Measurements from ENCODE around the gene TSPEAR. TPM values are rescaled to one million over a fixed set of nuclear protein-coding genes. Genes with fewer than 3 reads are reported as not detected.

The TSPEAR gene
- total RNA-seq, 2 donors from 2014 or later, result not detected

DNA sequence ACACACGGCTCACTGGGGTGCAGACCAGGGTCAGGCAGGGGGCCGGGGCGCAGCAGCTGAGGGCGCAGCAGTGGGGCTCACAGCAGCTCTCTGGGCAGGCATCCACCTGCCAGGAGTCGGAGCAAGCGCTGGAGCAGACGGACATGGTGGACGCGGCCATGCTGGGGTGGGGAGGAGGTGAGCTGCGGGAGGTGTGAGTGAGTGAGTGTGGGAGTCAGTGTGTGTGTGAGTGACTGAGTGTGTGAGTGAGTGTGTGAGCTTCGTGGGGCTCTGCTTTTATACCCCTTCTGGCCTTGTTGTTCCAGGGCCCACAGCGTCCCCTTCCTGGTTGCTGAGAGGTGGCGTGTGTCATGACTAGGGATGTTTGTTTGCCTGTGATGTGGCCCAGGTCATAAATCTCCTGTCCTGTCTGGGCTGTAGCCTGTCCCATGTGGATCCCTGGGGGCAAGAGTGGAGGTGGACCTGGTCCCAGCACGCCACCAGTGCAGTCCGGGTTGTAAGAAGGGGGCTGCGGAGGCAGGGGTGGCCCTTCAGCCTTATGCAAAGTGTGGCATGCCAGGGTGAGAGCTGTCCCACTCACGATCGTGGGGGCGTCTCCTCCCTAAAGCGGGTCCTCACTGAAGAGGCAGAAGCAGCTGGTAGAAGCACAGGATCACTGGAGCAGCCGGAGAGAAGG, 171.2 kb downstream of the TSPEAR start, which contains the start of gene KRTAP10-1:
TSS of gene KRTAP10-1 (minus strand) at position 205 of the 676 bp plus-strand sequence. CDS start at position 160, 45 bp downstream.
- Histone ChIP-seq H3K9ac (ENCODE audit: low read depth in 2 of 2, low read length in 2 of 2) (no peak within 1 kb of the TSS), H3K27ac (no peak within 1 kb of the TSS), H3K36me3 (no peaks in the 10 kb centered on the region), H3K9me3 (no peaks in the 10 kb centered on the region), H3K27me3 (no peaks in the 10 kb centered on the region), H3K4me3 (no peak within 1 kb of the TSS), H3K4me1 (no peaks in the 10 kb centered on the region)
- intact Hi-C loops (cut with DNase I), result no loop called here
- DNase-seq, result no peak
- TF ChIP-seq, protein P1, sequence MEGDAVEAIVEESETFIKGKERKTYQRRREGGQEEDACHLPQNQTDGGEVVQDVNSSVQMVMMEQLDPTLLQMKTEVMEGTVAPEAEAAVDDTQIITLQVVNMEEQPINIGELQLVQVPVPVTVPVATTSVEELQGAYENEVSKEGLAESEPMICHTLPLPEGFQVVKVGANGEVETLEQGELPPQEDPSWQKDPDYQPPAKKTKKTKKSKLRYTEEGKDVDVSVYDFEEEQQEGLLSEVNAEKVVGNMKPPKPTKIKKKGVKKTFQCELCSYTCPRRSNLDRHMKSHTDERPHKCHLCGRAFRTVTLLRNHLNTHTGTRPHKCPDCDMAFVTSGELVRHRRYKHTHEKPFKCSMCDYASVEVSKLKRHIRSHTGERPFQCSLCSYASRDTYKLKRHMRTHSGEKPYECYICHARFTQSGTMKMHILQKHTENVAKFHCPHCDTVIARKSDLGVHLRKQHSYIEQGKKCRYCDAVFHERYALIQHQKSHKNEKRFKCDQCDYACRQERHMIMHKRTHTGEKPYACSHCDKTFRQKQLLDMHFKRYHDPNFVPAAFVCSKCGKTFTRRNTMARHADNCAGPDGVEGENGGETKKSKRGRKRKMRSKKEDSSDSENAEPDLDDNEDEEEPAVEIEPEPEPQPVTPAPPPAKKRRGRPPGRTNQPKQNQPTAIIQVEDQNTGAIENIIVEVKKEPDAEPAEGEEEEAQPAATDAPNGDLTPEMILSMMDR (IDR thresholded peaks at IDR 0.05), result no peak

DNA sequence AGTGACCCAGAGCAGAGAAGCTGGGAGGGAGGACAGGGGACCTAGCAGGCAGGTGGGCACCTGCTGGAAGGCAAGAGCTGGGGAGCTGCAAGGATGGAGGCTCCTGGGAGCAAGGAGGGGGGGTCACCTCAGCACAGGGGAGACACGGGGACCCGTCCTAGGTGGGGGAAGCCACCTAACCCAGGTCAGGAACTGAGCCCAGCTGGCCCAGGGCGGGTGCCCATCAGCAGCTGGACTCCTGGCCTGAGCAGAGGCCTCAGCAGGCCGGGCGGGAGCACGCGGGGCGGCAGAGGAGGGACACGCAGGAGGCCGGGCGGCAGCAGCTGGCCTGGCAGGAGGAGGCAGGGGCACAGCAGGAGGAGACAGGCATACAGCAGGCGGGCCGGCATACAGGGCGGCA, 172.3 kb downstream of the TSPEAR start:
- Histone ChIP-seq H3K4me1 (no peaks in the 10 kb centered on the region), H3K36me3 (no peaks in the 10 kb centered on the region), H3K9me3 (no peaks in the 10 kb centered on the region), H3K27me3 (no peaks in the 10 kb centered on the region), H3K27ac (no peak overlapping the region), H3K4me3 (no peak overlapping the region), H3K9ac (ENCODE audit: low read depth in 2 of 2, low read length in 2 of 2) (no peak overlapping the region)
- peak; percentile 12 for DNase-seq
- intact Hi-C loops (cut with DNase I), result no loop called here
- TF ChIP-seq, protein P1 (IDR thresholded peaks at IDR 0.05), result no peak

DNA sequence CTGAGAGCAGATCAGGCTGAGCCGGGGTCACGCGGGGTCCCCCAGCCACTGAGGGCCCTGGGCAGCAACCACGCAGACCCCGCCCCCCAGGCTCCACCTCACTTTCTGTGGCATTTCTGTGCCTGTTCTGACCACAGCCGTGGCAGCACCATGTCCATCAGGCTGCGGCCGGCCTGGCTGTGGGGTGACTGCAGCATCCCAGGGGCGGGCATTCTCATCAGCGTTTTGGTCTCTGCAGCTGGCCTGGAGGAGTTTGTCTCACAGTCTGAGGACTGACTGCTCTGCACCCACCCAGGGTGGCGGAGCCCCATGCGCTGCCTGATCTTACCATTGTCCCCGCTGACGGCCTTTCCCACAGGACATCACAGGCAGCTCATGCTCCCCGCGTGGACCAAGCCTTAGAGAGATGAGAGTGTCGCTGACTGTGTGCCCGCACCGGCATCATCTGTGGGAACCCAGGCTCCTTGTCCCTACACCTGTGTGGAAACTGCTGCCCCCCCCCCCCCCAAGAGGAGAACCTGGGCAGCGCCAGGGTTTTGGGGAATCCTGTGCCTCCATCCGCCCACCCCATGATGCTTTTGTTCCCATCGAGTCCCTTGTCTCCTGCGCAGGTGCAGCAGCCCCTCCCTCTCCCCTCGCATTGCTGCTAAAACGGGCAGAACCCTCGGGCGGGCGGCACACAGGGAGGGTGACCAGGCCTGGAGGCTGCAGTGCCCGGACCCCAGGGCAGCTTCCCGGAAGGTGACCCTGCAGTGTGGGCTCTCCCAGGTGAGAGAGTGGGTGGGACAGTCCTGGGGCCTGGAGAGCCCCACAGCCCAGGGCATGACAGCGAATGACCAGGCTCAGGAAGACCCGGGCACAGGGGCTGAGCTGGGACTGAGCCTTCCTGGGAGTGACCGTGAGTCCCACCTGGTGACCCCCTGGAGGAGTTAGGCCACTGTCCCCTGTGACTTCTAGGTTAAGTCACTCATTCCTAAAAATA, 173.2 kb downstream of the TSPEAR start:
- no peak overlapping the region for H3K4me3 ChIP-seq
- peak; percentile 10 for DNase-seq

DNA sequence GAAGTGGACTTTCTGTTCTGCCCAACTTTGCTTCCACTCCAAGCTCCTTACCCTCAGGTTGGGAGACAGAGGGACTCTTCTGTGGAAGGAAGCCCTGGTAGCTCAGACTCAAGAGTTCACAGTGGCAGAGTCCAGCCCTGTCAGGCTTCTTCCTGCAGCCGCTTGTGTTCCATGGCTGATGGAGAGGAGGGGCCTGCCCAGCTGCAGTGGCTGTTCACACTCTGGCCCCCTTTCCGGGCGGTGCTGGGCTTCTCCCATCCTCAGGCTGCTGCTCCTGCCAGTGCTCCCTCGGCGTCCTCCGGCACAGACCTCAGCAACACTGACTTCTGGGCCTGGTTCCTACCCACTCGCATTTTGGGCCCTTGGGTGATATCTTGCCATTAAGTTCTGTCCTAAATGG, 175.4 kb downstream of the TSPEAR start:
- Histone ChIP-seq H3K9ac (ENCODE audit: low read depth in 2 of 2, low read length in 2 of 2) (no peak overlapping the region), H3K36me3 (no peaks in the 10 kb centered on the region), H3K27ac (no peak overlapping the region), H3K4me3 (no peak overlapping the region), H3K9me3 (no peaks in the 10 kb centered on the region), H3K4me1 (no peaks in the 10 kb centered on the region), H3K27me3 (no peaks in the 10 kb centered on the region)
- DNase-seq, result no peak
- intact Hi-C loops (cut with DNase I), result no loop called here
- TF ChIP-seq, protein P1 (IDR thresholded peaks at IDR 0.05), result no peak

More for the DNA sequence above, 173.2 kb downstream of the TSPEAR start:
- no peaks in the 10 kb centered on the region for H3K27me3 ChIP-seq
- intact Hi-C loops (cut with DNase I), result no loop called here
- H3K9me3 ChIP-seq, result no peaks in the 10 kb centered on the region
- TF ChIP-seq, protein P1 (IDR thresholded peaks at IDR 0.05), result no peak
- H3K36me3 ChIP-seq, result no peaks in the 10 kb centered on the region
- no peak overlapping the region for H3K27ac ChIP-seq
- no peaks in the 10 kb centered on the region for H3K4me1 ChIP-seq
- H3K9ac ChIP-seq (ENCODE audit: low read depth in 2 of 2, low read length in 2 of 2), result no peak overlapping the region

DNA sequence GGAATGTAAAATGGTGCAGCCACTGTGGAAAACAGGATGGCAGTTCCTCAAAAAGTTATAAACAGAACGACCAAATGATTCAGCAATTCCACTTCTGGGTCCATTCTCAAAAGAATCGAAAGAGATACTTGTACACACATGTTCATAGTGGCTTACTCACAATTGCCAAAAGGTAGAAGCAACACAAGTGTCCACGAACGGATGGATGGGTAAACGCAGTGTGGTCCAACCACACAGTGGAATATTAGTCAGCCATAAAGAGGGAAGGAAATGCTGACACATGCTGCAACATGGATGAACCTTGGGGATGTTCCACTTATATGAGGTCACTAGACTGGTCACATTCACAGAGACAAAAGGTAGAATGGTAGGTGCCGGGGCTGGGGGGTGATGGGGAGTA, 176.7 kb downstream of the TSPEAR start:
- Histone ChIP-seq H3K27ac (no peak overlapping the region), H3K9me3 (no peaks in the 10 kb centered on the region), H3K9ac (ENCODE audit: low read depth in 2 of 2, low read length in 2 of 2) (no peak overlapping the region), H3K4me1 (no peaks in the 10 kb centered on the region), H3K27me3 (no peaks in the 10 kb centered on the region), H3K36me3 (no peaks in the 10 kb centered on the region), H3K4me3 (no peak overlapping the region)
- TF ChIP-seq, protein P1 (IDR thresholded peaks at IDR 0.05), result no peak
- DNase-seq, result no peak
- intact Hi-C loops (cut with DNase I), result no loop called here
